HCT116 (cell line): Measurements from ENCODE around the gene GFY. TPM values are rescaled to one million over a fixed set of nuclear protein-coding genes. Genes with fewer than 3 reads are reported as not detected.

Experiments
- ATAC-seq: fragments of 200-7000 bp; cut with Tn5 transposase; 2 replicates; pipeline ENCODE4 v1.9.1; 2020; ENCODE audit warnings: mild to moderate bottlenecking, moderate library complexity
- BruUV-seq: library from RNA; stranded (reverse); fragments of 400-500 nt; replicated peaks from 2 replicates; lab custom pipeline; 2021; lab: Mats Ljungman, UMichigan
- CTCF ChIA-PET: fragments of 300-600 bp; sonication (Branson Sonifier 250); formaldehyde crosslinking; loops from one replicate; lab custom pipeline; 2021; ENCODE audit warnings: antibody characterized with exemption; lab: Charles Lee
- POLR2A ChIA-PET: fragments of 300-600, 350-600 bp; sonication (Branson Sonifier 250); formaldehyde crosslinking; loops from one replicate; lab custom pipeline; 2021; ENCODE audit warnings: antibody characterized with exemption; lab: Charles Lee
- RAD21 ChIA-PET, 2 experiments: fragments of 300-600 bp; sonication (Branson Sonifier 250); formaldehyde crosslinking; loops; one replicate each; lab custom pipeline; 2023; ENCODE audit warnings: low total read pairs in 2 of 2; ENCODE audit not compliant: uncharacterized antibody in 2 of 2, unreplicated experiment in 2 of 2, low non-redundant PET in 1 of 2; lab: Charles Lee
- DNase-seq: peaks from one replicate; pipeline ENCODE4 v3.0.0-alpha.2; 2010; ENCODE audit warnings: low read depth, low spot score
- H2AFZ ChIP-seq: fragments of 200-600 bp; shearing (Covaris generic), sonication (generic); 2 replicates; pipeline ENCODE4 v1.6.1; 2017; ENCODE audit warnings: low read depth, mixed run types, mixed read lengths, antibody characterized with exemption, low read length; ENCODE audit not compliant: poor library complexity, severe bottlenecking
- H3K27ac ChIP-seq: 2 replicates; pipeline ENCODE4 v1.5.1; 2012; ENCODE audit warnings: low read depth, low read length
- H3K27me3 ChIP-seq: fragments of 200-600 bp; sonication (generic); 2 replicates; pipeline ENCODE4 v1.6.1; 2016; ENCODE audit warnings: mixed run types, low read length, mixed read lengths; ENCODE audit not compliant: insufficient read depth
- H3K36me3 ChIP-seq, 2 experiments: fragments of 200-500 bp in 1 of 2; fragments of 200-600 bp in 1 of 2; sonication (Bioruptor generic) in 1 of 2; sonication (generic) in 1 of 2; 2 replicates each; pipeline versions ENCODE4 v1.5.1 to v1.6.1; 2014 to 2016; ENCODE audit warnings: low read length in 2 of 2, inconsistent platforms in 1 of 2, mixed read lengths in 1 of 2, mixed run types in 1 of 2; ENCODE audit not compliant: insufficient read depth in 2 of 2, control insufficient read depth in 1 of 2
- H3K4me1 ChIP-seq, 2 experiments: fragments of 200-600 bp in 1 of 2; sonication (generic) in 1 of 2; 2 replicates each; pipeline versions ENCODE4 v1.5.1 to v1.6.1; 2012 to 2017; ENCODE audit warnings: low read length in 2 of 2, inconsistent platforms in 1 of 2, mild to moderate bottlenecking in 1 of 2, mixed read lengths in 1 of 2, mixed run types in 1 of 2, moderate library complexity in 1 of 2; ENCODE audit not compliant: insufficient read depth in 2 of 2, control insufficient read depth in 1 of 2
- H3K4me2 ChIP-seq: fragments of 200-600 bp; sonication (generic); 2 replicates; pipeline ENCODE4 v1.6.1; 2017; ENCODE audit warnings: mixed run types, low read length, mixed read lengths
- H3K4me3 ChIP-seq, 2 experiments: fragments of 200-600 bp in 1 of 2; sonication (generic) in 1 of 2; replicated peaks in 1 of 2; 2 replicates each; pipeline ENCODE4 v1.5.1; 2011 to 2016; ENCODE audit warnings: low read length in 2 of 2, control low read depth in 1 of 2, low read depth in 1 of 2, mild to moderate bottlenecking in 1 of 2, mixed read lengths in 1 of 2, mixed run types in 1 of 2
- H3K79me2 ChIP-seq: fragments of 200-600 bp; sonication (generic); 2 replicates; pipeline ENCODE4 v1.6.1; 2017; ENCODE audit warnings: mild to moderate bottlenecking, mixed run types, low read length, moderate library complexity, mixed read lengths; ENCODE audit not compliant: insufficient read depth
- H3K9ac ChIP-seq: fragments of 200-600 bp; sonication (generic); 2 replicates; pipeline ENCODE4 v1.6.1; 2016; ENCODE audit warnings: low read length, mixed read lengths
- H3K9me2 ChIP-seq: fragments of 200-600 bp; sonication (generic), shearing (Covaris generic); 2 replicates; pipeline ENCODE4 v1.6.1; 2017; ENCODE audit warnings: mixed run types, mild to moderate bottlenecking, moderate library complexity; ENCODE audit not compliant: insufficient read depth
- H3K9me3 ChIP-seq, 2 experiments: fragments of 200-500 bp in 1 of 2; fragments of 200-600 bp in 1 of 2; sonication (Bioruptor generic) in 1 of 2; sonication (generic) in 1 of 2; 2 replicates each; pipeline ENCODE4 v1.6.1; 2014 to 2017; ENCODE audit warnings: low read length in 2 of 2, mixed read lengths in 2 of 2, inconsistent platforms in 1 of 2, low read depth in 1 of 2, mild to moderate bottlenecking in 1 of 2, mixed run types in 1 of 2, moderate library complexity in 1 of 2; ENCODE audit not compliant: control insufficient read depth in 1 of 2, insufficient read depth in 1 of 2
- H4K20me1 ChIP-seq: fragments of 200-600 bp; sonication (generic), shearing (Covaris generic); 2 replicates; pipeline ENCODE4 v1.6.1; 2017; ENCODE audit warnings: mixed run types, mild to moderate bottlenecking, moderate library complexity; ENCODE audit not compliant: insufficient read depth
- ATF3 ChIP-seq: IDR thresholded peaks from 2 replicates; pipeline ENCODE4 v1.6.1; 2012
- CEBPB ChIP-seq: IDR thresholded peaks from 2 replicates; pipeline ENCODE4 v1.6.1; 2012; ENCODE audit warnings: low read depth
- CTCF ChIP-seq, 3 experiments: fragments of 200-600 bp in 1 of 3; sonication (generic) in 1 of 3; IDR thresholded peaks in 2 of 3; conservative IDR thresholded peaks in 1 of 3; 2 replicates each; pipeline ENCODE4 v1.5.1; 2012 to 2017; ENCODE audit warnings: low read depth in 2 of 3, low read length in 2 of 3, antibody characterized with exemption in 1 of 3, borderline replicate concordance in 1 of 3, control low read depth in 1 of 3, mild to moderate bottlenecking in 1 of 3, mixed read lengths in 1 of 3, mixed run types in 1 of 3, moderate library complexity in 1 of 3; ENCODE audit not compliant: insufficient read depth in 1 of 3
- EZH2 ChIP-seq: fragments of 200-600 bp; sonication (generic); IDR thresholded peaks from 2 replicates; pipeline ENCODE4 v1.6.1; 2017; ENCODE audit warnings: antibody characterized with exemption, mixed run types
- JUND ChIP-seq: IDR thresholded peaks from 2 replicates; pipeline ENCODE4 v1.6.1; 2012
- MAX ChIP-seq: IDR thresholded peaks from 2 replicates; pipeline ENCODE4 v1.6.1; 2012
- POLR2A ChIP-seq: IDR thresholded peaks from 2 replicates; pipeline ENCODE4 v1.7.0; 2011; ENCODE audit warnings: borderline replicate concordance; ENCODE audit not compliant: insufficient read depth, insufficient read length; ENCODE audit errors: extremely low read depth
- POLR2AphosphoS5 ChIP-seq: IDR thresholded peaks from 2 replicates; pipeline ENCODE4 v1.6.1; 2011; ENCODE audit warnings: mild to moderate bottlenecking, low read depth, low read length, moderate library complexity
- ZNF274 ChIP-seq: fragments of 200-500 bp; sonication (Bioruptor generic); IDR thresholded peaks from 2 replicates; pipeline ENCODE4 v1.6.1; 2014; ENCODE audit warnings: mild to moderate bottlenecking, low read depth, low read length, inconsistent platforms
- intact Hi-C: fragments of 100-400 bp; cut with micrococcal nuclease; formaldehyde crosslinking; loops from 2 replicates; pipeline ENCODE4 v1.10.0; 2022
- total RNA-seq: library from RNA; stranded (reverse); gene quantifications from one replicate; pipeline ENCODE4 v1.2.1, GENCODE V29; 2021; ENCODE audit not compliant: unreplicated experiment

Gene GFY
- total RNA-seq, 1 experiment from 2014 or later: 2.6 TPM

GRCh38 chr19:49430172-49430677 lies 5.0 kb downstream of the GFY start:
- Histone ChIP-seq H3K79me2 (no peaks in the 10 kb centered on the region), H3K4me3 (no peak overlapping the region), H3K27me3 (no peaks in the 10 kb centered on the region), H4K20me1 (no peaks in the 10 kb centered on the region), H3K36me3 (no peaks in the 10 kb centered on the region), H3K9me2 (no peaks in the 10 kb centered on the region), H3K9me3 (no peaks in the 10 kb centered on the region), H3K4me2 (no peak overlapping the region), H3K9ac (no peak overlapping the region)
- BruUV-seq: no TSS peak
- intact Hi-C loops: no loop called here
- TF ChIP-seq MAX (no peak), POLR2AphosphoS5 (no peak), ATF3 (no peak), CEBPB (no peak), POLR2A (no peak), EZH2 (no peak), ZNF274 (no peak)
- TF ChIP-seq, all 23 proteins: peak for 0
- no peak for ATAC-seq
- DNase-seq: no peak
- ChIA-PET POLR2A (no interaction called here), RAD21 (interaction anchor here in 1 of 2 experiments (0.6 kb wide), 1 partner anchor 13 kb away, joined by 4 read pairs; no protein-coding TSS in a partner anchor), CTCF (no interaction called here)
- no peak overlapping the region for H2AFZ ChIP-seq
- peaks cover 12 to 34% of the 10 kb centered on the region in 2 experiments; a peak in 3 of 4 replicates for H3K4me1 ChIP-seq
- no peak overlapping the region for H3K27ac ChIP-seq

- intact Hi-C loops: no loop called here
- Histone ChIP-seq H2AFZ (no peak overlapping the region), H3K9ac (no peak overlapping the region), H3K27me3 (no peaks in the 10 kb centered on the region), H3K4me3 (no peak overlapping the region), H3K27ac (no peak overlapping the region), H3K36me3 (no peaks in the 10 kb centered on the region), H3K9me2 (no peaks in the 10 kb centered on the region), H3K9me3 (no peaks in the 10 kb centered on the region), H3K4me2 (no peak overlapping the region), H4K20me1 (no peaks in the 10 kb centered on the region), H3K79me2 (no peaks in the 10 kb centered on the region), H3K4me1 (peaks cover 8 to 29% of the 10 kb centered on the region in 2 experiments; a peak in 3 of 4 replicates)
- ChIA-PET RAD21 (no interaction called here), POLR2A (no interaction called here), CTCF (no interaction called here)
- BruUV-seq: no TSS peak
- peak; percentile 31; the same call in 1 of the 2 replicates for ATAC-seq
- TF ChIP-seq JUND (no peak), CTCF (IDR thresholded peaks at IDR 0.05 in 2 of 3, conservative IDR thresholded peaks at IDR 0.05 in 1 of 3; ENCODE audit: borderline replicate concordance in 1 of 3, insufficient read depth in 1 of 3, low read depth in 2 of 3, low read length in 2 of 3) (peak in 2 of 3 experiments; percentile 40 to 49; a peak in 3 of 6 replicates)
- no peak for DNase-seq
Measured at GRCh38 chr19:49430678-49431329, 5.6 kb downstream of the GFY start.
